NCI-H1436 (cell line): ENCODE data around the gene ZNF784.

Experiments
- DNase-seq: peaks from one replicate; lab custom pipeline; 2025; lab: John Stamatoyannopoulos, UW

The ZNF784 gene

DNA sequence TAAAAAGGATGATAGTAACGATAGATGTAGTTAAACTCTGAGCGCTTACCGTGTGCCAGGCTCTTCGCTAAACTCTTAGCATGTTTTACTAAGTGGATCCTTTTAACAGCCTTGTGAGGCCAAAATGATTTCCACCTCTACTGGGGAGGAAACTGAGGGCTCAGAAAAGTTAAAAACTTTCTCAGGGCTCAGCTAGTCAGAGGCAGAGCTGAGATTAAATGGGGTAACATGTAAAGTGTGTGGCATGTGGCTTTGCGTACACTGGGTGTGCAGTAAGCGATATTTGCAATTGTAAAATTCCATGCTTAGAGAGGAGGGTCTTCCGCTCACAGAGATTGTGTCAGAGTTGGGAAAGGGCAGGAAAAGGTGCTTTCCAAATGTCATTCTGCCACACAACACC, 32.2 kb upstream of the ZNF784 start:
- DNase-seq, result no peak

DNA sequence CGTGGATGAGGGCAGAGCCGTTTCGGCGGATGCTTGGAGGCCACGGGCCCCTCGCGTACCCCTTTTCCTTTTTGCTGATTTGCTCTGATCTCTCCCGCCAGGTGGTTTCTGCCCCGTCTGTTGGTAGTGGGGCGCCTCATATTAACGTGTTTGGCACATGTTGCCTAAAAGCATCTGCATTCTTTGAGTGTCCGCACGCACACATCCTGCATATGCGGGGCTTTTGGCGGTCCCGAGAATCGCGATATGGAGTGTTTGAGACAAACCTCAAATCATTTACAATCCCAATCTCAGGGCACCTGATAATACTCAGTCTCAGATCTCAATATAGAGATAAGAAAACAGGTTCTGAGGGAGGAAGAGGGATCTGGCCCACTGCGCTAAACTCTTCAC, 31.3 kb upstream of the ZNF784 start:
- no peak for DNase-seq

DNA sequence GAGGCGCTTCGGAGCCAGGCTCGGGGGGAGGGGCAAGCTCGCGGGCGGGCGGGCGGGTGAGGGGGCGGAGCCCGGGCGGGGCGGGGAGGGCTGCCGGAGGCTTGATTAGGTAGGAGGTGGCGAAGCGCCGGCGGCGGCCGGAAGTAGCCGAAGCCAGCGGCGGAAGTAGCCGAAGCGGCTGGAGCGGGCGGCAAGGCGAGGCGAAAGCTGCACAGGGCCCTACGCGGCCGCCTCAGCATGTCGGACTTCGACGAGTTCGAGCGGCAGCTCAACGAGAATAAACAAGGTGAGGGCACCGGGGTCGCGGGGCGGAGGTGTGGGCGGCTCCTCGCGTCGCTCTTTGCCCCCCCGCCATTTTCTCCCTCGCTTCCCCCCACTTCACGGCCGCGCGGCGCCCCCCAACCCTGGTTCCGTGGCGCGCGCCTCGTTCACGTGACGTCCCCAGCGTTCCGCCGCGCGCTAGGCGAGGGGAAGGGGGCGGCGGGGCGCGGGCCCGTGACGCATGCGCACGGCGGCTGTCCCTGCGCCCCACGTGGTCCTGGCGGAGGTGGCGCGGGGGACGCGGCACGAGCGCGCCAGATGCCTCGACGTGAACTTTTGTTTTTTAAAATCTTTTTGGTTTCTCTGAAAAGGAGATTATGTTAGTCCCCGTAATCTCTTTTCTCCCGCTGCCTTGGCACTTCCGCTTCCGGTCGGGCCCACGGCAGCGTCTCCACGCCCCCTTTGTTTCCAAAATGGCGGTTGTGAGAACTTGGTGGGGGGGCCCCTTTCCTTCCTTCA, 30.7 kb upstream of the ZNF784 start, which contains the start of gene U2AF2:
Gene U2AF2, plus strand, starts transcription at position 168 of the 780 bp plus-strand sequence. Its CDS starts 70 bp downstream, at position 238.
- DNase-seq, result peak; percentile 97

DNA sequence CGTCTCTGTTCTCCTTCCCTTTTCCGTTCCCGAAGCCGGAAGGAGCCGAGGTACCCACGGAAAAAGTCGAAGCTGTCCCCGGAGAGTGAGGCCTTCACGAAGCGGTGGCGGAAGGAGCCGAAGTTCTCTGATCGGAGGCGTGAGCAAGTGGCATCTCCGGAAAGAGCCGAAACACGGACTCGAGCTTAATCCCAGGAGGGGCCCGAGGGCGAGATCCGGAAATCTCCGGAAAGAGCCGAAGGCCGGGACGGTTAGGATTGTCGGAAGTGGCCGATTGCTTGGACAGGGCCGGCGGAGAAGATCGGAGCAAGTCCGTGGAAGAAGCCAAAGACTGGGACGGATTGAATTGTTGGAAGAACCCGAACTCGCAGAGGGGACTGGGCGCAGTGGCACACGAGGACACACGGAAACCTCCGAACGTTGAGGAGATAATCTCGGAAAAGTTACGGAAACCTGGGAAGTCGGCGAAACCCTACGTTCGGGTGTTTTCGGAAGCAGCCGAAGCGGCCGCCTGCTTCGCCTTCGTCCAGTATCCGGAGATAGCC, 30.0 kb upstream of the ZNF784 start:
- peak; percentile 100 for DNase-seq

DNA sequence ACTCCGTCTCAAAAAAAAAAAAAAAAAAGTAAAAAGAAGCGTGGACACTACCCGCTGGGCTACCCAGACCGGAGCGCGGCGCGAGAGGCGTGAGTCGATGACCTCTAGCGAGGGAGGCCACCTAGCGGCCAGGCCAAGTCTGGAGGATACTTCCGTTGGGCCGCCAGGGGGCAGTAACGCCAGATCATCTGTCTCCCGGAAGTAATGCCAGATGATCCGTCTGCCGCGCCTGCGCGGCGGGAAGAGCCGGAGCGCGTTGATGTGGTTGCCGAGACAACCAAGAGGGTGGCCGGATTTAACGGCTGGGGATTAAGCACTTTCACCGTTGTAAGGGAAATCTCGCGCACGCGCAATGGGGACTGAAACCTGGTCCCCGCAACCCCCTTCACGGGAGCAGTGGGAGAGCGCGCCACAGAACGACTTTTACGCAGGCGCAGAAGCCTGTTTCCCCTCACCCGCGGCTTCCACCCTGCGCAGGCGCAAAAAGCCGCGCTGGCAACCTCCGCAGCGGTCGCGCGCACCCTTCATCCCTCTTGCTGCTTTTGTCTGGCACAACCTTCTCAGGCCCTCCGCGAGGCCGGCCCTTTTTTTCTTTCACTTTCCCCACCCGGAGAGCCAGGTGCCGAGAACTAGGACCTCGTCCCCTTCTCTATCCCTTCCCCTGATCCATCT, 29.4 kb upstream of the ZNF784 start:
- DNase-seq, result peak; percentile 99

DNA sequence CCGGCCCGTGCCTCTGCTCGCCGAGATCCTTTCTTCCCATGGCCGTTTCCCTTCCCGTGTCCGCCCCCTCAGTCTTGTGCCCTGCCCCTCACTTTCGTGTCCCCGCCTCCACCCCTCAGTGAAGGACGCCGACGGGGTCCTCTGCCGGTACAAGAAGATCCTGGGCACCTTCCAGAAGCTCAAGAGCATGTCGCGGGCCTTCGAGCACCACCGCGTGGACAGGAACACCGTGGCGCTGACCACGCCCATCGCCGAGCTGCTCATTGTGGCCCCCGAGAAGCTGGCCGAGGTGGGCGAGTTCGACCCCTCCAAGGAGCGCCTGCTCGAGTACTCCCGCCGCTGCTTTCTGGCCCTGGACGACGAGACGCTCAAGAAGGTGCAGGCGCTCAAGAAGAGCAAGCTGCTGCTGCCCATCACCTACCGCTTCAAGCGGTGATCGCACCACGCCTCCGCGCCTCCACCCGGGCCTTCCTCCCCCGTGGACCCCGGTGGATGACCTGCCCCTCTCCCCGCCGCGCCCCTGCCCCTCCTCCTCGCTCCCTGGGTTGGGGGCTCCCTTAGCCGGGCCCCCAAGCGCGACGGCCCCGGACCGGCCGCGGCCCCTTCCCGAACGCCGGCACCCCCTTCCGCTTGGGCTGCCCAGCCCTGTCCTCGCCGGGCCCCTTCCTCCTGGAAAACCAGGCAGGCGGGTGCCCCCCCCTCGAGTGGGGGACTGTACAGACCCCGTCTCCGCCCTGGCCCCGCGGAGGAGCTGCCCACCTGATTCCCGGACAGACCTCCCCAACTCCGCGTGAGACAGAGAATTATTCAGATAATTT, 28.2 kb upstream of the ZNF784 start:
- DNase-seq, result no peak

DNA sequence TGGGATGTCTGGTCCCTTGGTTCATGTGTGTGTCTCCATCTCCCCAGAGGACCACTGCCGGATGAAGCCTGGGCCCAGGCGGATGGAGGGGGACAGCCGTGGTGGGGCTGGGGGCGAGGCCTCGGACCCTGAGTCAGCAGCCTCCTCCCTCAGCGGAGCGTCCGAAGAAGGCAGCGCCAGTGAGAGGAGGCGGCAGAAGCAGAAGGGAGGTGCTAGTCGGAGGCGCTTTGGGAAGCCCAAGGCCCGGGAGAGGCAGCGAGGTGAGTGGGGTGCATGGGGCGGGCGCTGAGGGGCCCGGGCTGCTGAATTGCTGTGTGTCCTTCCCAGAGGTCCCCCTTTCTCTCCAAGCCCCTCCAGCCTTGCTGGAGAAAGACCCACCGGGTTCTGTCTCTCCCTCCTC, 26.9 kb upstream of the ZNF784 start:
- DNase-seq, result no peak

DNA sequence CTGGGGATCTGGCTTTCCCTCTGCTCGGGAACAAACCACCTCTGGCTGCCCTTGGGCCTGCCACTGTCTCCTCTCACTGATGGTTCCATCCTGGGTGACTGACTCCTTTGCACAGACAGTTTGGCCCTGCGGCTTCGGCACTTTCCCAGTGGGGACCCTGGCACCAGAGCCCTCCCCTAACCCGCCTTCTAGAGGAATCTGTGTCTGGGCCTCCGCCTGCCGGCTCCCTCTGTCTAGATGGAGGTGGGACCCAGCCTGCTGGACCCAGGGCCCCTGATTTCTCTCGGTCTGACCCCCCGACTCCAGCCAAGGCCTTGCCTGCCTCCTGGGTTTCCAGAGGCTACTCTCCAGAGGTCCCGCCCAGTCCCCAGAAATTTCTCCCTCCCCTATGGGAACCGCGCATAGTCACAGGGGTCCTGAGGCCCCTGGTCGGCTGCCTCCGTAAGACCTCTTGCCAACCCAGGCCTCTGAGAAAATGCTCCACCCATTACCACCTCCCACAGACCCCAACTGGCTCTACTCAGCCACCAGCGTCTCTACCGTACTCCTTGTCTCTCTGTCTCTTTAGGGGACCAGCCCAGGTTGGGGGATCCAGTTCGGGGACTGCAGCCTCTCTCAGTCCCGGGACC, 26.4 kb upstream of the ZNF784 start:
- no peak for DNase-seq

DNA sequence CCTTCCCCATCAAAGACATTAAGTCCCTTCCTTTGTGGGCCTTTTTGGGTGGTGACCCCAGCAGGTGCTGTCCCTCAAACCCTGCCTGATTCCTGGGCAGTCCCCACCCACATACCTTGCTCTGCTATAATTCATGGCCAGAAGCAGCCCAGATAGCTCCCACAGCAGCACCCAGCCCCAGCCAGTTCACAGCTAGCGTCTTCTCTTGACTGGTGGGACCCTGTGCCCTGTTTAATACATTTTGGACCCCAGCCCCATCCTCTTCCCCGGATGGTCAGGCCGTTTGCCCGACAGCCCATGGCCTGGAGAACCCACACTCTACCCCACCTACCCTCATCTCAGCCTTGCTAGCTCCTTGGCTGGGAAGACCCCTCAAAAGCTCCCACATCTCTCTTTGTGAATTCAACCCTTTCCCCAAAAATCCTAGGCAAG, 25.8 kb upstream of the ZNF784 start:
- DNase-seq, result no peak

DNA sequence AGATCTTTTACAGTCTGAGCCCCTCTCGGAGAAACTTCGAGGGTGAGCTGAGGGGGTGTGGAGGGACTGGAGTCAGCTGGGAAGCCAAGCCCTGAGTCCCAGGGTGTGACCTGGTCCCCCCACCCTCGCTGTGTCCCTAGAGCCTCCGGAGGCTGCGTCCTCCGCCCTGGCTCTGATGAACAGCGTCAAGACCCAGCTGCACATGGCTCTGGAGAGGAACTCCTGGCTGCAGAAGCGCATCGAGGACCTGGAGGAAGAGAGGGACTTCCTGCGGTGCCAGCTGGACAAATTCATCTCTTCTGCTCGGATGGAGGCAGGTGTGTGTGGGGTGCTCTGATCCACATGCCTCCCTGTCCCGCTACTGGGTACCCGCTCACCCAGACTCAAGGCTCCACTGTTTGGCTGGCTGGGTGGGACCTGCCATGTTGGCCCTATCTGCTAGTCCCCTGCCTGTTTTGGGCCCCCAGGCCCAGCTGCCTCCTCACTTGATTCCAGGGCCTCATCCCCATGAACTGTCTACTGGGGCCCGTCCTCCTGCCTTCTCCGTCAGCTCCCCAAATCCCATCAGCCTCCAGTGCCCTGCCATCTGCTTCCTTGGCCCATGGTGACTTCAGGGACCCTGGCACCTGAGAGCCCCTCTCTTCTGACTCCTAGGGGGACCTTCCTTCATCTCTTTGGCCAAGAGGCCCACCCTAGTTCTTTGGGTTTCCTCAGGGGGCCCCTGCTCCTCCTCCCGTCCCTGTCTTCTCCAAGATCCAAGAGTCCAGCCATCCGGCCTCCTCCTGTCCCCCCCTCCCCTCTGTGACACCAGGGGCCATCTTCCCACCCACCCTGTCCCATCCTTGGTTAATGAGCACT, 25.1 kb upstream of the ZNF784 start:
- DNase-seq, result no peak

DNA sequence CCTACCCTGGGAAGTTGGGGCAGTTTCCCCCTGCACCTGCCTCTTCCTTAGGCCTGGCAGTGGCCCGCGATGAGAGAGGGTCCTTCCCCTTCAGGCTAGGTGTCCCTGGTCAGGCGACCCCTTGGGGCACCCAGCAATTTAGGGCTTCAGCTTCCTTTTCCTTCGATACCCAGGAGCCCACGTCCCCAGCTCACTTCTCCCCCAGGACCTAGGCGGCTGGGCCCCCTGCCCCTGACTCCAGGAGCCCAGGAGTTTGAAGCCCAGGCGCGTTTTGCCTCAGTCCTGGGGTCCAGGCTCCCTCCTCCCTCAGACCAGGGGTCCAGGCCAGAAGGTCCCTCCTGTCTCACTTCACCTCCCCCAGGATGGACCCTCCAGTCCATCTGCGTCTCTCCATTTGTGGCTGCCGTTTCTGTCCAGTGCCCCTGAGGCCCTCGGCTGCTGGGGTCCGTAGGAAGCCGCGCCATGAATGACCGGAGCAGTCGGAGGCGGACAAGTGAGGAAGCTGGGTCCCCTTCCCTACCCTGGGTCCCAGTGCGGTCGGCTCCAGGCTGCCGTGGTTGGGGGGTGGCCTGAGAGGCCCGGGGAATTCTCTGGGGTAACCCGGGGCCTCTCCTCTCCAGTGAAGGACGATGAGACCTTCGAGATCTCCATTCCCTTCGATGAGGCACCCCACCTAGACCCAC, 24.4 kb upstream of the ZNF784 start:
- DNase-seq, result no peak

DNA sequence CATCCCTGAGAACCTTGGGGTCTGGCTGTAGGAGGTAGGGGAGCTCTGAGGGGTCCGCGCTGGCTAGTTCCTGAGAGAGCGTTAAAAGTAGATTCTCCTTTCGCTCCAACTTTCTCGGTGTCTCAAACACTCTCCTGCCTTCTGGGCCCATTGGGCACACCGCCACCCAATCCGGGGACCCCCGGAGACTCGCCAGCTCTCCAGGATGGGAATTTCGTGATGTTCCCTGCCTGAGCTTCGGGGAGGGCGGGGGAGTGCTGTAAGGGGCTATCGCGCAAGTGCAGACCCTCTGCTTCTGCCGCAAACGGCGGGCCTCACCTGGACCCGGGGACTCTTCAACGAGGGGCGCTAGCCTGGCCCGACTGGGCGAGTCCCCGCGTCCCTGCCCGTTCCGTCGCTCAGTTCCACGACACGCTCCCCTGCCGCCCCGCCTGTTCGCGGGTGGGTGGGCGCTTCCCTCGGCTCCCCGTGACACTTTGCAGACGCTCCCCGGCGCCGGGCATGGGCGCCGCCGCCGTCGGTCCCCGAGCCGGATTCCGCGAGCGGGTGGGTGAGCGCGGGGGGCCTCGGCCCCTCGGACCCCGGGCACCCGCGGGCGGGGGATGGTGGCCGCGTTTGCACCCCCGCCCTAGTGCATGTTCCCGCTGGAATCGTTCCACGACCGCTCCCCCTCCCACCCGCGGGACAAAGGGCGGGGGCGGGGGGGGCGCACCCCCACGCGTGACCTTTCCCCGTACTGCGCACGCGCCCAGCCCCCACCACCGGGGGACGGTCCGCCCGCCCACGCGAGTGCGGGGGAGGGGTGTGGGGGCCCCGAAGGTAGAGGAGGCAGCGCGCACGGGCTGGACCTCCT, 23.6 kb upstream of the ZNF784 start, which contains the start of gene CCDC106:
Gene CCDC106, plus strand, starts transcription at position 481 of the 853 bp plus-strand sequence. CDS start 835 bp downstream, outside the sequence.
- DNase-seq, result peak; percentile 47

DNA sequence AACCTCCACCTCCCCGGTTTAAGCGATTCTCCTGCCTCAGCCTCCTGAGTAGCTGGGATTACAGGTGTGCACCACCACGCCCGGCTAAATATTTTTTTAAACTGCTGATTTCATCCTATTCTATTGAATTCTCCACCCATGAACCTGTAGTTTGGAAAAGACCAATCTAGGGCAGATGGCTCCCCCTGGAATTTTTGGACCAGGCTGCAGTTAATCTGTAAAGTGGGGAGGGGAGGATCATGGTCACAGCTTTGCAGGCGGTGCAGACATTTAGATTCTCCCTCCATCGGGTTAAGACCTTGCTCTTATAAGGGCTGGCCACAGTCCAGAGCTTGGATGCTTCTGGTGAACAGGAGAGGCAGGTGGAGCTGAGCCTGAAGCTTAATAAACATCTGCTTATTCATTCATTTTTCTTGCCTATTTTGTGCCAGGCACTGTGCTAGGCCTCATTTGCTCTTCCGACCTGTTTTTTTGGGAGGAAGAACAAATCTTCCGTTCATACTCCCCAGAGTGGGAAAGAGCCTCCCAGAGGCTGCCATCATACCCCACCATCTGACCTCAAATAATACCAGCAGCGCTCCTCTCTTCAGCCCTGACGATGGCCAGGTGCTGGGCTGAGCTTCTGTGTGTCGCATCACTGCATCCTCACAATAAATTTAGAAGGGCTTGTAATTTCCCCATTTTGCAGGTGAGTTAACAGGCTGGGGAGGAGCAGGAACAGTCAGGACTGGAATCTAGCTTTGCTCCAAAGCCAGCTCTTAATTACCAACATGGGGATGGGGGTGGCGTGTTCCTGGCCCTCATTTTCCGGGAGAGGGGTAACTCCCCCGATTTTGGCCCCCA, 22.7 kb upstream of the ZNF784 start:
- no peak for DNase-seq

DNA sequence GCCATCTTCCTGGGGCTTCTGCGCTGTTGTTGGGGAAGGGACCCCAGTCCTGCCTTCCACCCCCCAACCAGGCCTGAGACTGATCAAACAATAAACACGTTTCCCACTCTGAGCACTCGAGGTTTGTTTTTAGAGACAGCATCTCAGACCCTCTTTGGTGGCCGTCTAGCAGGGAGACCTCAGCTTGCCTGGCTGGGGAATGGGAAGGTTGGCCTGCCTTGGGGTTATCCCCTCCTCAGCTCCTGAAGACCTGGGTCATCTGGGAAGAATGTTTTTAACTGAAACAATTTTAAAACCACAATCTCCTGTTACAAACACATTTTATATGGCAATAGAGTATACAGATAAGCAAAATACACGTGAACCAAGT, 21.1 kb upstream of the ZNF784 start:
- DNase-seq, result no peak

DNA sequence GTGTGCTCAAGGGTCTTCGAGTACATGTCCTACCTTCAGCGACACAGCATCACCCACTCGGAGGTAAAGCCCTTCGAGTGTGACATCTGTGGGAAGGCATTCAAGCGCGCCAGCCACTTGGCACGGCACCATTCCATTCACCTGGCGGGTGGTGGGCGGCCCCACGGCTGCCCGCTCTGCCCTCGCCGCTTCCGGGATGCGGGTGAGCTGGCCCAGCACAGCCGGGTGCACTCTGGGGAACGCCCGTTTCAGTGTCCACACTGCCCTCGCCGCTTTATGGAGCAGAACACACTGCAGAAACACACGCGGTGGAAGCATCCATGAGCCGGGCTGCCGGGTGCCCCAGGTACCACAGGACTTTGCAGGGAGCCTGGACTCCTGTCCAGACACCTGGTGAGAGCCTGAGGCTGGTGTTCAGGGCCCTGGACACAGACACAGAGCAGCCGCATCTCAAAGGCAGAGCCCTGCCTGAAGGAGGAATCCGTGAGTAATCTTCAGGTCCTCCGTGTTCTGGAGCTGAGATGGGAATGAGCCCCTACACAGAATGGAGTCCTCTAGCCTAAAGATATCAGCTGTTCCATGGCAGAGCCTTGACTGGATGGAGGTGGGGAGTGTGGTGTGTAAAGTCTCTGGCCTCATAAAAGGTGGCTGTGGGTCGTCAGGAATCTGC, 20.6 kb upstream of the ZNF784 start:
- DNase-seq, result no peak

DNA sequence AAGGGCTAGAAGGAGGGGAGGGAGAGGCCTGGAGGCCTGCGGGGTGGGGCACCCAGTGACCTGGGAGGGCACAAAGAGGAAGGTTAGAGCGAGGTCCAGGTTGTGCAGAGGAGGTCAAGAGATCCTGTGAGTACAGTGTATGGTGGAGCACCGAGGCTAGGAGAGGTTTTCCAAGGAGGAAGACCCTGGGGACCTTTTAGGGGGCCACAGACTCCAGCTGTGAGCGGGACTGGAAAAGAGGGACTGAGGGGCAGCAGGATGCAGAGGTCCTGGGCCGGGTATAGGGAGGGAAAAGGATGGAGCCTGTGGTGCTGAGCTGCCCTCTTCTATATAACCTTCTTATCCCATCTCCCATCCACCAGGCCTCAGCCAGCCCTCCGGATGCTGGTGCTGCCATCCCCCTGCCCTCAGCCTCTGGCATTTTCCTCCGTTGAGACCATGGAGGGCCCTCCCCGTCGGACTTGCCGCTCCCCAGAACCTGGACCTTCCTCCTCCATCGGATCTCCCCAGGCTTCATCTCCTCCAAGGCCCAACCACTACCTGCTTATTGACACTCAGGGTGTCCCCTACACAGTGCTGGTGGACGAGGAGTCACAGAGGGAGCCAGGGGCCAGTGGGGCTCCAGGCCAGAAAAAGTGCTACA, 19.9 kb upstream of the ZNF784 start:
- DNase-seq, result no peak

DNA sequence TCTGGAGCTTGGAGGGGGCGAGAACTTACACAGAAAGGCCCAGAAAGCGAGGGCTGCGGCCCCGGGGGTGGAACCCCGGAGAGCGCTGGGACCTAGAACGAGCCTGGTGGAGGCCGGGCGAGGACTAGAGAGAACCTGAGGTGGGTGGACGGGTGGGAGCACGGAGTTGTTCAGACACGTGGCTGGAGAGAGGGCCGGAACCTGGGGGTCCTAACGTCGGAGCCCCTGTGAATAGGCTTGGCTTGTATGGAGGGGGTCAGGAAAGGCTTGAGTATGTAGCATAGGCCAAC, 19.5 kb upstream of the ZNF784 start:
- no peak for DNase-seq
